ENCODE measurements around the gene RAPGEF6. TPM values are rescaled to one million over a fixed set of nuclear protein-coding genes. Genes with fewer than 3 reads are reported as not detected.
"Not testable (repeated sequence)": the region's sequence is repeated elsewhere in the genome, so short reads cannot be mapped to it uniquely, and the experiment has no call there.

Gene RAPGEF6
- total RNA-seq, 1 donor: 161 TPM

- H3K9me3 ChIP-seq (ENCODE audit: low read depth, low read length): no peaks in the 10 kb centered on the region
- H3K4me1 ChIP-seq (ENCODE audit: insufficient read depth, low read length): peaks cover 13% of the 10 kb centered on the region
- H3K4me3 ChIP-seq (ENCODE audit: low read length): no peak overlapping the region
- H3K27me3 ChIP-seq (ENCODE audit: insufficient read depth, low read length): no peaks in the 10 kb centered on the region
Observed at GRCh38 chr5:131607903-131608540, 27.0 kb downstream of the RAPGEF6 start.

- Histone ChIP-seq H3K9me3 (ENCODE audit: low read depth, low read length) (no peaks in the 10 kb centered on the region), H3K4me1 (ENCODE audit: insufficient read depth, low read length) (peaks cover 13% of the 10 kb centered on the region)
Observed at GRCh38 chr5:131607418-131607817, 27.6 kb downstream of the RAPGEF6 start.

DNA sequence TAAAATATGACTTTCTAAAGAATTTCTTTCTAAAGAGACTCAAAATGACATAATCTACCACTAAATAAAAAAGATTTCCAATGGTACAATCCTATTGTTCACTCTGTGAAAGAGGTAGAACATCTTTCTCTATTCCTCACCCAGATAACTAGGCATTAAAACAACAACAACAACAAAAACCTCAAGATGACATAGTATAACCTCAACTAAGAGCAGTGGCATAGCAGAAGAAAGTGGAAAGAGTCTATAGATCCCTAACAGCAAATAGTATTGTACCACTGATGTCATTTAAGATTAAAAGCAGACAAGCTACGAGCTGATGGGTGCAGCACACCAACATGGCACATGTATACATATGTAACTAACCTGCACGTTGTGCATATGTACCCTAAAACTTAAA lies 29.9 kb downstream of the RAPGEF6 start:
- no peaks in the 10 kb centered on the region for H3K27me3 ChIP-seq (ENCODE audit: insufficient read depth, low read length)
- no peaks in the 10 kb centered on the region for H3K9me3 ChIP-seq (ENCODE audit: low read depth, low read length)
- peaks cover 13% of the 10 kb centered on the region for H3K4me1 ChIP-seq (ENCODE audit: insufficient read depth, low read length)
- H3K4me3 ChIP-seq (ENCODE audit: low read length): no peak overlapping the region

More at GRCh38 chr5:131607418-131607817, 27.6 kb downstream of the RAPGEF6 start:
- Histone ChIP-seq H3K4me3 (ENCODE audit: low read length) (no peak overlapping the region), H3K27me3 (ENCODE audit: insufficient read depth, low read length) (no peaks in the 10 kb centered on the region)

GRCh38 chr5:131595088-131596033 lies 39.7 kb downstream of the RAPGEF6 start:
- H3K4me3 ChIP-seq (ENCODE audit: low read length): no peak overlapping the region
- H3K27me3 ChIP-seq (ENCODE audit: insufficient read depth, low read length): no peaks in the 10 kb centered on the region
- peaks cover 24% of the 10 kb centered on the region for H3K4me1 ChIP-seq (ENCODE audit: insufficient read depth, low read length)
- no peaks in the 10 kb centered on the region for H3K9me3 ChIP-seq (ENCODE audit: low read depth, low read length)

GRCh38 chr5:131593921-131594320 lies 41.1 kb downstream of the RAPGEF6 start:
- Histone ChIP-seq H3K9me3 (ENCODE audit: low read depth, low read length) (no peaks in the 10 kb centered on the region), H3K4me3 (ENCODE audit: low read length) (no peak overlapping the region), H3K27me3 (ENCODE audit: insufficient read depth, low read length) (no peaks in the 10 kb centered on the region), H3K4me1 (ENCODE audit: insufficient read depth, low read length) (peaks cover 30% of the 10 kb centered on the region)

GRCh38 chr5:131593436-131593835 lies 41.6 kb downstream of the RAPGEF6 start:
- H3K4me3 ChIP-seq (ENCODE audit: low read length); H3K9me3 ChIP-seq (ENCODE audit: low read depth, low read length); H3K27me3 ChIP-seq (ENCODE audit: insufficient read depth, low read length): not testable (repeated sequence)
- H3K4me1 ChIP-seq (ENCODE audit: insufficient read depth, low read length): peaks cover 30% of the 10 kb centered on the region

DNA sequence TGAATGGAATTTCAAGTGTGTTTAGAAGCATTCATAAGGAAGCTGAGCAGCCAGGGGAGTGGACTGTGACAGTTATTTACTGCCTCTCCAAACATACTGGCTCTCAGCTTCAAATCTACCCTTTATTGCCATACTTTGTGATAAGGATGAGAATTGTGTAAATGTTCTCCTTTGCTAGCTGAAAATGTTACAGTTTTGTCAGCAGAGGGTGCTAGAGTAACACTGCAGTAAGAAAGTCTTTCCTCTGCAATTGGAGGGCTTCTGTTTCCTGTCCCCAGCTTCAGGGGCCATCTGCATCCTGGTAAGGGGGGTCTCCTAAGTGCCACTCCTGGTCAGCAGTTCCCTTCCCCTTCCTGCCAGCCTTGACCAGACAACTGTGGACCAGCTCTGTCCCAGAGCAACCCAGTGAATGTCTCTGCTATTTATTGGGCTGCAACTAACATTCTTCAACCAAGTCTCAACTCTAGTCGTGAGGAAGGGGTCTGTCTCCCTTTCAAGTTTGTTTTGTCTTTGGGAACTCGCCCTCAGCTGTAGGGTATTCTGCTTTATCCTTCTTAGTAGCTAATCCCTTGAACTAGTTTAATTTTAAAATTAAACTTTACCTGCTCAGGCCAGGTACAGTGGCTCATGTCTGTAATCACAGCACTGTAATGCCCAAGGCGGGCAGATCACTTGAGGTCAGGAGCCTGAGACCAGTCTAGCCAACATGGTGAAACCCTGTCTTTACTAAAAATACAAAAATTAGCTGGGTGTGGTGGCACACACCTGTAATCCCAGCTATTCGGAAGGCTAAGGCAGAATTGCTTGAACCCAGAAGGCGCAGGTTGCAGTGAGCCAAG lies 45.3 kb downstream of the RAPGEF6 start:
- Histone ChIP-seq H3K4me3 (ENCODE audit: low read length) (no peak overlapping the region), H3K27me3 (ENCODE audit: insufficient read depth, low read length) (no peaks in the 10 kb centered on the region), H3K4me1 (ENCODE audit: insufficient read depth, low read length) (peaks cover 20% of the 10 kb centered on the region), H3K9me3 (ENCODE audit: low read depth, low read length) (no peaks in the 10 kb centered on the region)

DNA sequence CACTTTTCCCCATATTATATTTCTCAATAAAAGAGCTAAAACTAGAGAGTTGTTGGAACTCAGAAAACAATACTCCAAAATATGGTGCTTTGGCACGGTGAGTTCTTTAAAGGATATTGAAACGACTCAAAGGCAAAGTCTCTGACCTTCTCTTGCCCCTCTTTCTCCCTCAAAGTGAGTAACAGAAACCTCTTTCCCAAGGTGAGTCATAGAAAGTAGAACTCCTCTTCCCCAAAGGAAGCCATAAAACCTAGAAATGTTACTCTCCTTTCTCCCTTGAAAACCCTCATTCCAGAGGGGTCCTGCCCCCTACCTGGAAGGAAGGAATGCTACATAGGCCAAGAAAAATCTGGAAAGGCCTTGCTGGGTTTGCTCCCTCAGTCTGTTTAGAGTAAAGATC lies 47.5 kb downstream of the RAPGEF6 start:
- Histone ChIP-seq H3K27me3 (ENCODE audit: insufficient read depth, low read length) (no peaks in the 10 kb centered on the region), H3K4me3 (ENCODE audit: low read length) (no peak overlapping the region), H3K4me1 (ENCODE audit: insufficient read depth, low read length) (peaks cover 6% of the 10 kb centered on the region), H3K9me3 (ENCODE audit: low read depth, low read length) (no peaks in the 10 kb centered on the region)

DNA sequence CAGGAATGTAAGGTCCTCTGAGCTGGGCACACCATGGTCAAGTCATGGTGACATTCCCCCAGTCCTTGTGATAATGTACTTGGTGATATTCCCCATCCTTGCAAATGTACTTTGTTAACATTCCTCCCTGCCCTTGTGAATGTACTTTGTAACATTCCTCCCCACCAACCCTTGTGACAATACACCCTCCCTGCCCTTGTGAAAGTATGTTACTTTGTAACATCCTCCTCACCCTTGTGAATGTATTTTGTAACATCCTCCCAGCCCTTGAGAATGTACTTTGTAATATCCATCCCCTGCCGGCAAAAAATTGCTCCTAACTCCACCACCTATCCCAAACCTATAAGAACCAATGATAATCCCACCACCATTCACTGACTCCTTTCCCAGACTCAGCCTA lies 53.3 kb downstream of the RAPGEF6 start:
- no peaks in the 10 kb centered on the region for H3K9me3 ChIP-seq (ENCODE audit: low read depth, low read length)
- H3K4me1 ChIP-seq (ENCODE audit: insufficient read depth, low read length): no peaks in the 10 kb centered on the region
- no peaks in the 10 kb centered on the region for H3K27me3 ChIP-seq (ENCODE audit: insufficient read depth, low read length)
- no peak overlapping the region for H3K4me3 ChIP-seq (ENCODE audit: low read length)

- no peak overlapping the region for H3K4me3 ChIP-seq (ENCODE audit: low read length)
- H3K9me3 ChIP-seq (ENCODE audit: low read depth, low read length): no peaks in the 10 kb centered on the region
- no peaks in the 10 kb centered on the region for H3K4me1 ChIP-seq (ENCODE audit: insufficient read depth, low read length)
- no peaks in the 10 kb centered on the region for H3K27me3 ChIP-seq (ENCODE audit: insufficient read depth, low read length)
Observed at GRCh38 chr5:131579917-131580671, 54.9 kb downstream of the RAPGEF6 start.

DNA sequence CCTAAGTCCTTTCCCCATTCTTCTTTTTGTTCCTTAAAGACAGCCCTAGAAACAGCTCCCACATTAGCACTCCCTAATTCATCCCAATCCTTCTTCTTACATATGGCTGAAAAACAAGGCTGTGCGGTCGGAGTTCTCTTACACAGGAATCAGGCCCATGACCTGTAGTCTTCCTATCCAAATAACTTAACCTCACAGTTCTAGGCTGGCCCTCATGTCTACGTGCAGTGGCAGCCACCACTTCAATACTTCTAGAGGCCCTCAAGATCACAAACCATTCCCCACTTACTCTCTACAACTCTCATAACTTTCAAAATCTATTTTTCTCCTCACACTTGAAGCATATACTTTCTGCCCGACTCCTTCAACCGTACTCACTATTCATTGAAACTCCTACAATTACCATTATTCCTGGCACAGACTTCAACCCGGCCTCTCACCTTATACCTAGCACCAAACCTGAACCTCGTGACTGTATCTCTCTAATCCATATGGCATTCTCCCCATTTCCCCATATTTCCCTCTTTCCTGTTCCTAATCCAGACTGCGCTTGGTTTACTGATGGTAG lies 59.3 kb downstream of the RAPGEF6 start:
- Histone ChIP-seq H3K4me1 (ENCODE audit: insufficient read depth, low read length) (no peaks in the 10 kb centered on the region), H3K4me3 (ENCODE audit: low read length) (no peak overlapping the region), H3K9me3 (ENCODE audit: low read depth, low read length) (no peaks in the 10 kb centered on the region), H3K27me3 (ENCODE audit: insufficient read depth, low read length) (no peaks in the 10 kb centered on the region)

DNA sequence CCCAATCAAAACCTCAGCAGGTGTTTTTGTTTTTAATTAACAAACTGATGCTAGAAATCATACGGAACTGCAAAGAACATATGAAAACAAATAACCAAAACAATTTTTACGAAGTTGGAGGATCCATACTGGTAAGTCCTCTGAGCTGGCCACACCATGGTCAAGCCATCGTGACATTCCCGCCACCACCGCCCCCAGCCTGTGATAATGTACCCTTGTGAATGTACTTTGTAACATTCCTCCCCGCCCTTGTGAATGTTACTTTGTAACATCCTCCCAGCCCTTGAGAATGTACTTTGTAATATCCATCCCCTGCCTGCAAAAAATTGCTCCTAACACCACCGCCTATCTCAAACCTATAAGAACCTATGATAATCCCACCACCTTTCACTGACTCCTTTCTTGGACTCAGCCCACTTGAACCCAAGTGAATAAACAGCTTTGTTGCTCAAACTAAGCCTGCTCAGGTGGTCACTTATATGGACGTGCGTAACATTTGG lies 63.3 kb downstream of the RAPGEF6 start:
- H3K9me3 ChIP-seq (ENCODE audit: low read depth, low read length): no peaks in the 10 kb centered on the region

DNA sequence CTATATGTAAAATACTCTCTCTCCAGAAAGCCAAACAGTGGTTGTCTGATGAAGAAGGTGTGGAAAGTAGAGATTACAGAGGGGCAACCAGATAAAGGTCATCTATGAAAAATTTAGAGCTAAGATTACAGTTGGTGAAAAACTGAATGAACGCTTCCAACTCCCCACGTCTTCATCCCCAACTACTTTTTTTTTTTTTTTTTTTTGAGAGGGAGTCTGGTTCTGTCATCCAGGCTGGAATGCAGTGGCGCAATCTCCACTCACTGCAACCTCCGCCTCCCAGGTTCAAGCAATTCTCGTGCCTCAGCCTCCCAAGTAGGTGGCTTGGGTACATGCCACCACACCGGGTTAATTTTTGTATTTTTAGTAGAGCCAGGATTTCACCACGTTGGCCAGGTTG lies 64.3 kb downstream of the RAPGEF6 start:
- H3K4me1 ChIP-seq (ENCODE audit: insufficient read depth, low read length): no peaks in the 10 kb centered on the region
- H3K27me3 ChIP-seq (ENCODE audit: insufficient read depth, low read length): no peaks in the 10 kb centered on the region
- no peaks in the 10 kb centered on the region for H3K9me3 ChIP-seq (ENCODE audit: low read depth, low read length)
- no peak overlapping the region for H3K4me3 ChIP-seq (ENCODE audit: low read length)

More for the DNA sequence above, 63.3 kb downstream of the RAPGEF6 start:
- H3K4me3 ChIP-seq (ENCODE audit: low read length): no peak overlapping the region
- no peaks in the 10 kb centered on the region for H3K4me1 ChIP-seq (ENCODE audit: insufficient read depth, low read length)
- no peaks in the 10 kb centered on the region for H3K27me3 ChIP-seq (ENCODE audit: insufficient read depth, low read length)

GRCh38 chr5:131564229-131564652 lies 70.8 kb downstream of the RAPGEF6 start:
- Histone ChIP-seq H3K4me1 (ENCODE audit: insufficient read depth, low read length) (no peaks in the 10 kb centered on the region), H3K9me3 (ENCODE audit: low read depth, low read length) (no peaks in the 10 kb centered on the region), H3K4me3 (ENCODE audit: low read length) (no peak overlapping the region), H3K27me3 (ENCODE audit: insufficient read depth, low read length) (no peaks in the 10 kb centered on the region)
